Head of caudate nucleus (tissue), 42 donors: ENCODE measurements around the gene HCN4.

ENCODE experiments used
- DNase-seq, 42 donors: peaks; one replicate each; pipeline versions ENCODE4 v3.0.0 to v3.0.0-alpha.2; 2020 to 2021; ENCODE audit warnings: mixed read lengths in 7 of 42
- intact Hi-C: fragments of 100-400 bp; cut with DNase I; formaldehyde crosslinking; loops from one replicate; pipeline ENCODE4 v1.15.0; 2022

HCN4 gene

DNA sequence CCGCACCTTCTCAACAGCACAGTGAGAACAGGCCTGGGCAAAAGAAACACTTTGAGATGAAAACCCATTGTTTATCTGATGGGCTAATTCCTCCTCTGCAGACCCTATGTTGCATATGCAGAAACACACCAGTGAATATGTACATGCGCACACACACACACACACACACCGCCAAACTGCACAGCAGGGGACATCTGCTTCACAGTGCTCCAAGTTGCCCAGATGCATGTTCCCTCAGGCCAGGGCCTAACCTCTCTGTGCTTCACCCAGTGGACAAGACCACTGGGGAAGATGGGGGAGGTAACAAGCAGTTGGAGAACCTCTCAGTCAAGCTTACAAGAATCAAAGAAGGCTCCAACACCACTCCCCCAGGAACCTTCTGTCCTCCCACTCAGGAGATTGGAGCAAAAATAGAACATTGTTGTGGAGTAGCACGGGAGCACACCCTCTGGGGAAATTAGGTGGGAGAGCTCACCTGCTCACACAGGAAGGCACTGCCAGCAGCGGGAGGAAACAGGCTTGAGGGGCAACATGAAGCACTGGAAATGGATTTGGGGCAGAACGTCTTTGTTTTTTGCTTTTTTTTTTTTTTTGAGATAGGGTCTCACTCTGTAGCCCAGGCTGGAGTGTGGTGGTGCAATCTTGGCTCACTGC lies 13.0 kb downstream of the HCN4 start:
- intact Hi-C loops = no loop called here
- peak in 31 of 42 donors; percentile 16 to 81 (median 44) for DNase-seq

DNA sequence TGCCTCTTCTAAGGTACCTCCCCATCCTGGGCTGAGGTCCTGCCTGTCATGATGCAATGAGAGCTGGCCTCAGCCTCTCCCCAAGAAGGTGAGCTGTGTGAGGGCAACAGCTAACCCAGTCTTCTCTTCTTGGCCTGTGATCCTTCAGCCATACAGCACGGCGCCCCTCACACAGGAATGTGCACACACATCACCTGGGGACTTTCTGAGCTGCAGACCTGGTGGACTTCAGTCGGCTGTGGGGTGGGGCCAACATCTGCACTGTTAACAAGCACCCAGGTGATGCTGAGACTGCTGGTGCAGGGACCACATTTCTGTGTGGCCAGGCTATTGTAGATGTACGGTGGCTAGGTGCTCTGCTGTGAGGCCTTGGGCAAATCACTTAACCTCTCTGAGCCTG lies 14.5 kb downstream of the HCN4 start:
- DNase-seq = no peak
- intact Hi-C loops = no loop called here

DNA sequence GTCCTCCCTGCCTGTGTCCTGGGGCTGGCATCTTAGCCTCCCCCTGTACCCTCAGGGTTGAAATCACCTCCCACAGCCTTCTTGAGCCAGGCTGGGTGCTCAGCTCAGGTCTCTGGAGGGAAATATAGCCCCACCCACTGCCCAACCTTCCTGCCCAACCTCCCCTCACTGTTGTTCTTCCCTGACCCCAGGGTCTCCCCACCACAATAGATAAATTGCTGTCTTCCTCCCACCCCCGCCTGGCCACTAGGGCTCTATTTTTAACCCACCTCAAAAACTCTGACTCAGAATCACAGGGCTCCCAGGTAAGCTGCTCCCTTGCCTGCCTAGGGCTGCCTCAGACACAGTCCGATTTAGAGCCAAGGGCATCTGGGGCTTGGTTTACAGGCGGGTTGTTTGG lies 15.0 kb downstream of the HCN4 start:
- intact Hi-C loops = no loop called here
- DNase-seq = no peak

DNA sequence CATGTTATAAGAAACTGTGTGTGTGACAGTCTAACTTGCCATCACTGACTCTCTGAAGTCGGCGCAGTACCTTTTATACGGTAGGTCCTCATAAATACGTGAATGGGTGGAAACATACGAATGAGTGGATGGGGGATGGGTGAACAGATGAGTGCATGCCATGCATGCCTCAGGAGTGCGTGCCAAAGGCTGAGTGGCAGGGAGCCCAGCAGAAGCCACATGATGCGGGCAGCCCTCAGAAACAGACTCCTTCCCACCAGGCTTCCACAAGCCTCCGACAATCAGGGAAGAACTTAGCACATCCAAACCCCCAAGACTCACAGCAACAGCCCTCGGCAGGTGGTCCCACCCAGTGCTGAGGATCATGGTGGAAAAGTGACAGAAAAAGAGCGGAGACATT lies 16.7 kb downstream of the HCN4 start:
- peak in 29 of 42 donors; percentile 15 to 58 (median 34) for DNase-seq

DNA sequence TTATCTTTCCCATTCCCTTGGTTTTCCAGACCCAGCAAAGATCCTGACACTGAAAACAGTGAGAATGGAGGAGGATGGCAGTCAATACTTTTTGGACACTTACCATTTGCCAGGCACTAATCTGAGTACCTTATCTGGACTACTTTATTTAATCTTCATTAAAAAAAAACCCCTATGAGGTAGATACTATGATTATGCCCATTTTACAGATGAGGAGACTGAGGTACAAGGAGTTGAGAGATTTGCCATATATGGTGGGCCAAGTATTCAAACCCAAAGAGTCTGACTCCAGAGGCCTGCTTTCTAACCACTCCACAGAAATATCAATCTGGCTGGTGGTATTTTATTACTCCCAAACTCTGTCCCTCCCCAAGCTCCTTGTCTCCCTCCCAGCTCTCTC lies 19.6 kb downstream of the HCN4 start:
- DNase-seq = no peak
- intact Hi-C loops = no loop called here

More for the DNA sequence above, 16.7 kb downstream of the HCN4 start:
- intact Hi-C loops = no loop called here

DNA sequence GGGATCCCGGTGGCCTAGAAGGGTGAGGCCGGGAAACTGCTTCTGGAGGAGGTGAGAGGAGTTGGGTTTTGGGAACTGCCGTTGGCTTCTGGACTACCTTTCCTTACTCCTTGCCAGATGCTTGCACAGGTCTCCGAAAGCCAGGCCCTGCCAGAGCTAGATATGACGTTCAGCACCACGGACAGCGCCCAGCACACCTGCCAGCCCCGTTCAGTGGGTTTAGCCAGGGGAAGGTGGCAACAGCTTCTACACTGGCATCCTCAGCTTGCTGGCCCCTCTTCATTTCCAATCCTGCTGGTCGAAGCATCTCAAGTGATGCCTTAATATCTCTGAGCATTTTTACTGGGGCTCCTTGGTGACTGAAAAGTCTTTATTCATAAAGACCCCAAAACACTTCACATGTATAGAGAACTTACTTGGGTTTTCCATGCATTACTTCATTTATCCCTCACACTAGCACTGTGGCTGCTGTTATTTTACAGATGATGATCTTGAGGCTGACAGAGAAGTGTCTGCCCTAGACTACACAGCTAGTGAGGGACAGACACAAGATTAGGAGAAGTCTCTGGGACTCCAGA lies 21.9 kb downstream of the HCN4 start:
- peak in 6 of 42 donors; percentile 21 to 53 (median 35) for DNase-seq
- intact Hi-C loops = no loop called here

DNA sequence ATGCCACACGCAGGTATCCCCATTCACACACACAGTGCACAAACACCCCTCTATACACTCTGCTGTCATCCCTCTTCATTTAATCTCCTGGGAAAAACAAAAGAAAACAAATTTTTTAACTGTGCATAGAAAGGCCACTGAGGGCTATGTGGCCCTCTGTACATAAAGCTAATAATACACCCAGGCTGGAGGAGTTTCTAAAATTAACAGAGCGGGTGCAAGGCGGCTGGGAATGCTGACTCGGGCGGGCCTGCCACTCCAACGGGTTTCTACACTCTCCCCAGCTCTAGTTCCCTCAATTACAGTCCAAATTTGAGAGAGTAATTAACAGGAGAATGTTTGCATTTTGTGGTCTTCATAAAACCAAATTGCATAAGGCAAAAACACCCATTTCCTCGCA lies 23.1 kb downstream of the HCN4 start:
- intact Hi-C loops = no loop called here
- DNase-seq = no peak

DNA sequence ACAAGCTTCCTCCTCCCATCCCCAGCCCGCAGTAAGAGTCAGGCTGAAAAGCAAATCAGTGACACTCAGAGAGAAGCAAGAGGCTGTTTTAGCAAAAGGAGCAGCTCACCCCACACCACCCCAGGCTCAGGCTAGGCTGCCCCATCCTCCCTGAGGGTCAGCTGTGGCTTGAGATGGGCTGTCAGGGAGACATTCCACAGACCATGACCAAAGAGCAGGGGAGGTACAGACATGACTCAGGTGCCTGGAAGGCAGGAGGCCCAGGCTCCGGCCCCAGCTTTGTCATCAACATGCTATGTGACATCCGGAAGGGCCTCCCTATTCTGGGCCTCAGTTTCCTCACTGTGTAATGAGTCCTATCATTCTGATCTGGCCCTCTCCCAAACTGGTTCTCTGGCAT lies 24.7 kb downstream of the HCN4 start:
- DNase-seq = no peak
- intact Hi-C loops = no loop called here

DNA sequence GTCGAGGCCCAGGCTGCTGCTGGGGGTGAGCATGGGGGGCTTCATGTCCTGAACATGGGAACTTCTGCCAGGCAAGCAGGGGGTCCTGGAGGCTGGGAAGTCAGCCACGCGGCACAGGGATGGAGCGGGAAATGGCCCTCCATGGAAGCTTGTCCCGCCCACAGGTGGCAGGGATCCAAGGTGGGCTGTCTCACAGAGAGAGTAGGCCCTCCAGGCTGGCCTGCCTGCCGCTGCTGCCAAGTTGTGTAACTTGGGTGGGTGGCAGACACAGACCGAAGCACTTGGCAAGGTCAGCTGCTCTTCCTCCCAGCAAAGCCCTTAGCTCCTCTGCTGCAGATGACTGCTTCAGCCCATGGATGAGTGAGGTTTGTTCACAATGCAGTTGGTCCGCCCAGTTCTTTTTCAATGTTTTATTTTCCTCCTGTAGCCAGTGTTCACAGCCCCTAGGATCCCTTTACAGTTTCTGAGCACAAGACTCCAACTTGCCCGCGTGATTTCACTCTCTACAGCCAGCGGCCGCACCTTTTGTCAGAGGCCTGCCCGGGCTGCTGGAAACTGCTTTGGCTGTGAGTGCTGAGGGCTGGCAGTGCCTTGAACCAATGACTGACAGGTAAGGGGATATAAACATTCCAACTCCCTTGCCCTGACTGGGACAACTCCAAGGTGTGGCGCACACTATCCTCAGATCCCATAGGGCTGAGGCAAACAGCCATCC lies 26.7 kb downstream of the HCN4 start:
- intact Hi-C loops = no loop called here
- DNase-seq = peak in 4 of 42 donors; percentile 7 to 19 (median 14)

DNA sequence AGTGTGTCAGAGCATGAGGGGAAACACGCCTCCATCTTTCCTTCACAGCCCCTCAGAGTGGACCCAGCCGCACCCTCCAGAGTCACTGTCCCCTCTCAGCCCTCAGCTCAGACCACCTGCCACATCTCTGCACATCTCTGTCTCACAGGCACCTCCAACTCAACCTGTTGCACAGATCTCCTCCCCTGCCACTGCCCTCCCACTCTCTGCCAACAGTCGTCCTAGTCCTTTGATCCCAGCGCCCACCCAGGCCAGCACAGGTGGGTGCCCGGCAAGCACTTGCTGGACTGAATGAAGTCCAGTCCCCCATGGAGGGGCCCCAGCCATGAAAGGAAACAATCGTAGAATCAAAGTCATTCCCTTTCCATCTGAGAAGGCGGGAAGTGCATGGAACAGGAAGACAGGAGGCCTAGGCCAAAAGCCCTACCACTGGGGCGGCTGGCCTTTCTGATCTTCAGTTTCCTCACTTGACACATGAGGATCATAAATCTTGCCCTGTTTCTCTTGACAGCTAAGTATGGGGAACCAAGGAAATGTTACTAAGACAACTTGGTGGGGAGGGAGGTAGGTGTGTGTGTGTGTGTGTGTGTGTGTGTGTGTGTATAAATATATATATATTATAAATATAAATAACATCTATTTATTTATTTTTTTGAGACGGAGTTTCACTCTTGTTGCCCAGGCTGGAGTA lies 28.1 kb downstream of the HCN4 start:
- DNase-seq = no peak
- intact Hi-C loops = no loop called here

DNA sequence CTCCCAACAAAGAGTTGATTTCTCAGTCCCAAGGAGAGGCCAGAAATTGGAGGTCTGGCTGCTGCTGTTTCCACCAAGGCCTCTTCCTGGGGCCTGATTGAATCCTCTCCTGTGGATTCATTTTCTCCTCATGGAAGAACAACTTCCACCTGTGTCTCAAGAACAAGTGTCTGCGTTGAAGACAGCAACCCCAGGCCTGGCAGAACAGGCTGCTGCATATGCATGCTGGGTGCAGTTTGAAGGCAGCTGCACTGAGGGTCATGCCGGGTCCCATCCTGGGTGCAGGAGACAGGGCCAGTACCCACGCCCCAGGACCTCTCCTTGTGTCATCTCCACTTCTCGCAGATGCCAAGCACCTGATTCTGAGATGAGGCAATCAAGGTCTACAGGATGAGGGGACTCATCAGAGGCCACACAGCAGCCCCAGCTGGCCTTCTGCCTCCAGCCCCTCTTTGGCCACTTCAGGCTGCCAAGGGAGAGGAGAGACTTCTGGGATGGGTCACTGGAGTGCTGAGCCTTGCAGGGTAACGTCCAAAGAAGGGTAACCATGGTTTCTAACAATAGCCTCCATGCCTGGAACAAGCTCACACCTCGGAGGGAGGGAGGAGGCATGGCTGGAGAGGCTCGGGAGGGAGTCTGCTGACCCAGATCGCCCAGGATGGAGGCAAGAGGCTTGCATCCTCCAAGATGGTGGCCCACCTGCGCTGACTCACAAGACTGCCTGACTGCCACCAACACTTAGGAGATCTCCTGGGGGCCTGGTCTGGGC lies 30.0 kb downstream of the HCN4 start:
- DNase-seq = no peak
- intact Hi-C loops = no loop called here

DNA sequence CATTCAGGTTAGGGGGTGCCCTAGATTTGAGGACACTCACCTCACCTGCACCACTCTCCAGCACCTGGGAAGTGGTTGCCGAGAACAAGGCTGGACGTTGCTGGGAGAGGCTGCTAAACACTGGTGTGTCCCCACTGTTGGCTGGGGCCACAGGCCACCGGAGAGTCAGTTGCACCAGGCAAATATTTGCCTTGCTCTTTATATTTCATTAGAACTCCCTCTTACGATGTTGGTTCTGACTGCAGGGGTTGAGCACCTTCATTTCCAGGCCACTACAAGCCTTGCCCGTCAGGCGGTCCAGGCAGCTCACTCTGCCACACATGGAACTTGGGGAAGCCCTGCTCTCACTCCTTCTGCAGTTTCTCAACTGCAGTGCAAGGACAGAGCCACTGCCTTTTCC lies 30.7 kb downstream of the HCN4 start:
- intact Hi-C loops = no loop called here
- DNase-seq = no peak

DNA sequence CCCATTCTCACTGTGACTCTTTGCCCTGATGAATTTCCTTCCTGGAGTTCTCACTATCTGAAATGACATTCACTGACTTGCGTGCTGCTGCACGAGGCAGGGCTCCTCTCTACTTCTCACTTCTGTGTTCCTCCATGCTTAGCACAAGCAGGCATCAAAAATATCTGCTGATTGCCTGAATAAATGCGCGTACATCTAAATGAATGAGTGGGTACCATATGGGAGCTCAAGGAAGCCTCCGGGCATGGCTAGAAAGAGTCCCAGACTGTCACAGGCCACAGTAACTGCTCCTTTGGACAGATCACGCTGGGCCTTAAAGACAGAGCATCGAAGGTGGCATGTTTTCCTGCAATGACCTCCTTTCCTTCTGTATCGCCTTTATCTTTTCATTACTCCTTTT lies 31.6 kb downstream of the HCN4 start:
- intact Hi-C loops = no loop called here
- DNase-seq = no peak

DNA sequence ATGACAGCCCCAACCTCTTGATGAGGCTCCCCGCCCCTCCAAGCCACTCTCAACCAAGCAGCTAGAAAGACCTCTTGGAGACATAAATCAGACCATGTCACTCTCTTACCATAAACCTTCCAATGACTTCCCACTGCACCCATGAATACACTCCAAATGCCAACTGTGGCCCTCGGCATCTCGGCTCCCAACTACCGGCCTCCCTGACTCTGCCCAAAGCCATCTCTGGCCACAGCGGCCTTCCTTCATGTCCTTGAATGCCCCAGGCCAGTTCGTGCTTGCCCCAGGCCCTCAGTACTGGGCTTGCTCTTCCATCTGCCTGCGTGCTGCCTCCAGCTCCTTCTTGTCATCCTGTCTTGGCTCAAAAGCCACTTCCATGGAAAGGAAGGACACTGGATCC lies 32.0 kb downstream of the HCN4 start:
- DNase-seq = no peak
- intact Hi-C loops = no loop called here

DNA sequence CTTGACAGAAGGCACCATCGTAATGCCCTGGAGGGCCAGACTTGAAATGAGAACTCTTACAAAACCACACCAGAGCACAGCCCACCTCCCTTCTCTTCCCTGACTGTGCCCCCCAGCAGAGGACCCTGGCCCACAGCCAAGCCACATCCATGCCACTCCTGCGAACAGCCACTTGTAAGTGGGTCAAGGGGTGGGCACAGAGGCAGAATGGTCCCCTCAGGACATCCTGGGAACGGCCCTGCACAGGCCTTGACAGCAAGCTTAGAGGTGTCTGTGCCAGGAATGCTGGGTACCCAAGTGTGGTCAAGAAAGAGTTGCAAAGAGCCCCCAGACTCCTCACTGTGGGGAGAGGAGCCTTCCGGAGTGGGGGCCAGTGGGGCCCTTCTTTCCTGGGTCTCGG lies 33.3 kb downstream of the HCN4 start:
- intact Hi-C loops = no loop called here
- DNase-seq = no peak

DNA sequence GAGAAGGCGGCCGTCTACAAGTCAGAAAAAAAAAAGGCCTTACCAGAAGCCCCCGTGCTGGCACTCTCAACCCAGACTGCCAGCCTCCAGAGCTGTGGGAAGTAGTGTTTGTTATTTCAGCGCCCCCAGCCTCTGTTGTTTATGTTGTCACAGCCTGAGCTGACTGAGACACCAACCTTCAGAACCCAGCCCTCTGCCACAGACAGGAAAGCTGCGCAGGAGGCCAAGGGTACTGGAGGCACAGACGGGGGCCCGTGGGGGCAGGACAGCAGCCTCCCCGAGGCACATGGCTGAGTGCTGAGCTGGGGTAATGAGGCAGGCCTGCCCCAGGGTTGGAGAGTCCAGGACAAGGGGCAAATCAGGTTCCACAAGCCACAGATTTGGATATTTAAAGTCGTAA lies 33.7 kb downstream of the HCN4 start:
- intact Hi-C loops = no loop called here
- DNase-seq = no peak

DNA sequence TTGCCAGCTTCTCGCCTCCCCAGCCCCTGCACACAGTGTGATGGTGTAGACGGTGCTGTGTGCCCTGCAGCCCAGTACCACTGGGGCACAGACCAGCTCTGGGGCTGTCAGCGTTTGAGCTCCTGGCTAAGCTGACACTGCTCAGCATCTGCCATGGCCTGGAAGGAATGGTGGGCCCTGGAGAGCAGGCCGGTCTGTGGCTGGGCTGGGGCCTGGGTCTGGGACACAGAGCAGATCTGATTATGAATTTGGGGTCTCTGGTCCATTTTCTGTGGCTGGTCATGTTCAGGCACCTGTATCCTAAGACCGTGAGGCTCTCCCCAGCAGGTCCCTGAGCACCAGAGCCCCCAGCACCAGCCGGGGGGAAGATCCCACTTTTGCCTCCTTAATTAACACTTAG lies 34.7 kb downstream of the HCN4 start:
- intact Hi-C loops = no loop called here
- DNase-seq = no peak

DNA sequence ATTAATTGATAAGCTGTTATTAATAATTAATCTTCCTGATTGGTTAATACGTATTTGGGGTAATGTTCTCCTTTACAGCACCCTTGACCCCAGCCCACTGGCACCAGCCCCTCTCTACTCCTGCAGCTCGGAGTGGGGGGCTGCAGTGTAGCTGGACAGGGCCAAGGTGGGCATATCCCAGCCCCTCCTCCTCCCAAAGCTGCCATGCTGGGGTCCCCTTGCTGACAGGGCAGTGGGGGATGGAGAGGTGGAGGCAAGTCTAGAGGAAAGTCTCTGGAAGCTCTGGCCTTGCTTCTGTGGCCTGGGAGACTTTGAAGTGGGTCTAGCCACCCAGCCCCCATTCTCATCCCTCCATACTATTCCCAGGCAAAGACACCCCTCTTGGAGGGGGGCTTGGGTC lies 35.8 kb downstream of the HCN4 start:
- intact Hi-C loops = no loop called here
- no peak for DNase-seq
